Nephron progenitor cell (in vitro differentiated cells): ENCODE measurements around the gene KCNH1.

ENCODE experiments used
- DNase-seq: peaks from one replicate; pipeline ENCODE4 v3.0.0; 2021
- H3K27ac Mint-ChIP-seq: 2 replicates; pipeline ENCODE4 v1.8.0; 2021; ENCODE audit warnings: mild to moderate bottlenecking, moderate library complexity, mixed read lengths
- H3K27me3 Mint-ChIP-seq: 2 replicates; pipeline ENCODE4 v1.8.0; 2021; ENCODE audit warnings: mild to moderate bottlenecking, low read depth, mixed read lengths; ENCODE audit not compliant: poor library complexity
- H3K36me3 Mint-ChIP-seq: 2 replicates; pipeline ENCODE4 v1.8.0; 2021; ENCODE audit warnings: low read depth, mixed read lengths
- H3K4me1 Mint-ChIP-seq: 2 replicates; pipeline ENCODE4 v1.8.0; 2021; ENCODE audit warnings: mixed read lengths
- H3K4me3 Mint-ChIP-seq: 2 replicates; pipeline ENCODE4 v1.8.0; 2021; ENCODE audit warnings: mild to moderate bottlenecking, moderate library complexity, mixed read lengths
- H3K9me3 Mint-ChIP-seq: 2 replicates; pipeline ENCODE4 v1.8.0; 2021; ENCODE audit warnings: mild to moderate bottlenecking, moderate library complexity, mixed read lengths
- CTCF ChIP-seq: fragments of 200-600 bp; sonication (generic); IDR thresholded peaks from 2 replicates; pipeline ENCODE4 v1.5.0; 2021; ENCODE audit warnings: antibody characterized with exemption

KCNH1 gene

GRCh38 chr1:210648588-210649269, 485.2 kb downstream of the KCNH1 start:
- peaks cover 12% of the 10 kb centered on the region for H3K4me1 Mint-ChIP-seq
- DNase-seq, result no peak
- H3K27me3 Mint-ChIP-seq, result no peaks in the 10 kb centered on the region
- H3K9me3 Mint-ChIP-seq, result no peaks in the 10 kb centered on the region
- no peaks in the 10 kb centered on the region for H3K36me3 Mint-ChIP-seq
- no peak for TF ChIP-seq CTCF
- H3K4me3 Mint-ChIP-seq, result no peak overlapping the region
- no peak overlapping the region for H3K27ac Mint-ChIP-seq

DNA sequence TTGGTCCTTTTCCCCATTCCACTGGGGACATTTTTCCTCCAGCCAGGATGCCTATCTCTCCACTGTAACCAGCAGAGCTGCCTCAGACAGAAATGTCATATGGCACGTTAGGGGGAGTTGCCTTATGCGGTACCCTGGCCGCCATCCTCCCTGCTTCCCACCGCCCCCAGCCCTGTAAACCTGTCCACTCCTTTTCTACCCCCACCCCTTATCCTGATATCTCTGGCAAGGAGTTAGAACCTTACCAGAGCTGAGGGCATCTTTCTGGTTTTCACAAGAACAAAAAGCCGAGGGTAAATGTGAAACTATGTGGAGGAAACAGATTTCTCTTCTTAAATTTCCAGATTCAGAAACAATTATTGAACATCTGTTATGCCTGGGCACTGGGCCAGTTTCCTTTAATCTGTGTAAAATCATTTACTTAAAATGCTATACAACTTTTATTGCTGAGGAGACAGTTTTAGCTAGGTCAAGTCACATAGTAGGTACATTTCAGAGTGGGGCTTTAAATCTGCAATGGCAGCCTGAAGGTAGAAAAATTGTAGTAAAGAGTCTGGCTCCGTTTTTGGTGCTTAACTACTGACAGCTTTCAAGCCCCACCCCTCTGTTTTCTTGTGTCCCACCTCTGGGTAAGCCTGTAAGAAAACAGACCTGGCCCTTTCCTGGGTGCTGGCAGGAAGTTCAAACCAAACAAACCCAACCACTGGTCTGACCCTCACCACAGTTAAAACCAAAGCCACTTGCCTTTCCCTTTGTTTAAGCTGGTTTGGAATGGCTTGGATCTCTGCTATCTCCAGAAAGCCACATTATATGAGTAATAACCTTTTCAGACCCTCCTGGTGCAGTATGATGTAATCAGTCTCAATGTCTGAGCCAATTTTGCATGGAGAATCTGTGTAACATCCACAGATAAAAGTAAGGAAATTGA, 486.3 kb downstream of the KCNH1 start:
- Mint-ChIP-seq H3K4me3 (no peak overlapping the region), H3K27me3 (no peaks in the 10 kb centered on the region), H3K36me3 (no peaks in the 10 kb centered on the region), H3K9me3 (no peaks in the 10 kb centered on the region), H3K4me1 (peaks cover 12% of the 10 kb centered on the region), H3K27ac (no peak overlapping the region)
- no peak for DNase-seq
- TF ChIP-seq CTCF, result no peak

GRCh38 chr1:210646258-210646616, 487.7 kb downstream of the KCNH1 start:
- DNase-seq, result no peak
- Mint-ChIP-seq H3K4me1 (peaks cover 12% of the 10 kb centered on the region), H3K27ac (no peak overlapping the region), H3K36me3 (no peaks in the 10 kb centered on the region), H3K4me3 (no peak overlapping the region), H3K9me3 (no peaks in the 10 kb centered on the region), H3K27me3 (no peaks in the 10 kb centered on the region)
- no peak for TF ChIP-seq CTCF

- Mint-ChIP-seq H3K36me3 (no peaks in the 10 kb centered on the region), H3K9me3 (no peaks in the 10 kb centered on the region), H3K4me1 (peaks cover 12% of the 10 kb centered on the region), H3K27me3 (no peaks in the 10 kb centered on the region), H3K27ac (peak overlapping the region; percentile 81), H3K4me3 (no peak overlapping the region)
- DNase-seq, result no peak
- no peak for TF ChIP-seq CTCF
These were observed 488.2 kb downstream of the KCNH1 start for GRCh38 chr1:210645582-210646257.

DNA sequence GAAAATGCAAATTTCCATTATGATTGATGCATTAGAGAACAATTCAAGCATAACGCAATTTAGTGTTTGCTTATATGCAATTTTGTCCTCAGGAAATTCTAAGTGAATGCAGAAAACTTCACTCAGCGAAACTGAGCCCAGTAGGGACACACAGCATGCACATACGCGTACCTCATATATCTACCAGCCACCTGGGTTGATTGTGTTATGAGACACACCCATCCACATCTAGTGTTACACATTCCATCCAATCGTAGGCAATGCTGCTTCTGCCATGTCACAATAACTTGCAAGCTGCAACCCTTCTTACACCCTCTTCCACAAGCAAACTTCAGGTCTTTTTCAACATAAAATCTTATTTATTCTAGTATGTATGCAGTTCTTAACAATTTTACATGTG, 492.4 kb downstream of the KCNH1 start:
- no peak for TF ChIP-seq CTCF
- Mint-ChIP-seq H3K36me3 (no peaks in the 10 kb centered on the region), H3K27ac (no peak overlapping the region), H3K9me3 (no peaks in the 10 kb centered on the region), H3K27me3 (peaks cover 3% of the 10 kb centered on the region), H3K4me3 (no peak overlapping the region), H3K4me1 (peaks cover 12% of the 10 kb centered on the region)
- DNase-seq, result no peak
